CD1c-positive myeloid dendritic cell (primary cell): ENCODE measurements around the gene CAMK2A.

Experiments used
- DNase-seq: peaks from one replicate; pipeline ENCODE4 v3.0.0-alpha.2; 2016; ENCODE audit errors: extremely low spot score

The CAMK2A gene

GRCh38 chr5:150299571-150300327 is 10.2 kb upstream of the CAMK2A start:
- no peak for DNase-seq

DNA sequence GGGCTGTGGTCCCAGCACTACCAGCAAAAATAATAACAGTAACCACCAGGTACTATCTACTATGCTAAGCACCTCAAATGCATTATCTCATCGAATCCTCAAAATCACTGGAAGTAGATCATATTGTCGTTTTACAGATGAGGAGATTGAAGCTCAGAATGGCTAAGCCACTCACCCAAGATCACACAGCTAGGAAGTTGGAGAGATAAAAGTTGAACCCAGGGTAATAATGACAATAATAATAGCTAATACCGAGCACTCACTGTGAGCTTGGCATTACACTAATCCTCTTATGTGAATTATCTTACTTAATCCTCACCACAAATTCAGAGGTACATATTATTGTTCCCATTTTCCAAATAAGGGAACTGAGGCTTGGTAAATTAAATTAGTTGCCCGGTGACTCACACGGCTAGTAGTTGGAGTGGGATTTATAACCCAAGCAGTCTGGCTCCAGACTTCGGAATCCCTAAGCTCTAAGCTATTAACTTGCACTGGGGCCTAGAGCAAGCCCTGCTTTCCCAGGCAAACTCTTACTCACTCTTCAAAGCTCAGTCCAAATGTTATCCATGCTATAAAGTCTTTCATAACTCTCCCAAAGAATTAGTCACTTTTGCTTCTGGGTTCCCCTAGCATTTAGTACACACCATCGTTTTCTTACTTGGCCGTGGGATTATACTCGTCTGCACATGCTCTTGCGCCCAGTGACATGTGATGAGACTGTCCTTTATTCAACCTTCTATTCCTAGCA is 9.3 kb upstream of the CAMK2A start:
- peak; percentile 5 for DNase-seq

DNA sequence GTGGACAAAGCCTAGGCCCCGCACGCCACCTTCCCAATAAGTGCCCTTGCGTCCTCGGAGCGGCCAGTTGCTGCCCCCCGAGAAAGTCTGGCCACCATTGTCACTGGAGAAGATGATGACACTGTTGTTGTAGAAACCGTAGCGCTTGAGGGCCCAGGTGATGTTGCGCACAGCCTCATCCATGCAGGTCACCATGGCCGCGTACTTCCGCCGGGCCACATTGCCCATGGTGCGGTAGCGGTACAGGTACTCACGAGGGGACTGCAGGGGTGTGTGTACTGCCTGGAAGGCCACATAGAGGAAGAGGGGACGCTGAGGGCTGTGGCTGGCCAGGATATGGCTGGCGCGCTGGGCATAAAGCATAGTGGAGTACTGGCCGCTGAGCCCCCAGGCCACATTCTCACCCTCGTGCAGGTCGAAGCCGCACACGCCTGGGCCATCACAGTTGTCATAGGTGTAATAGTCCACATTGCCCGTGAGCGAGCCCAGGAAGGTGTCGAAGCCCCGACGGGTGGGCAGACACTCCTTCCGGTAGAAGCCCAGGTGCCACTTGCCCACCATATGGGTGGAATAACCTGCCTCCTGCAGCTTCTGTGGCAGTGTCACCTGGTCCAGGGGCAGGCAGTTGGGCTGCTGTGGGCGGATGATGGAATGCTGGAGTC is 8.5 kb upstream of the CAMK2A start:
- no peak for DNase-seq

GRCh38 chr5:150297236-150297890 is 7.8 kb upstream of the CAMK2A start:
- no peak for DNase-seq

GRCh38 chr5:150296496-150296895 is 6.9 kb upstream of the CAMK2A start:
- no peak for DNase-seq

- no peak for DNase-seq
Measured at GRCh38 chr5:150295741-150296486, 6.3 kb upstream of the CAMK2A start.

DNA sequence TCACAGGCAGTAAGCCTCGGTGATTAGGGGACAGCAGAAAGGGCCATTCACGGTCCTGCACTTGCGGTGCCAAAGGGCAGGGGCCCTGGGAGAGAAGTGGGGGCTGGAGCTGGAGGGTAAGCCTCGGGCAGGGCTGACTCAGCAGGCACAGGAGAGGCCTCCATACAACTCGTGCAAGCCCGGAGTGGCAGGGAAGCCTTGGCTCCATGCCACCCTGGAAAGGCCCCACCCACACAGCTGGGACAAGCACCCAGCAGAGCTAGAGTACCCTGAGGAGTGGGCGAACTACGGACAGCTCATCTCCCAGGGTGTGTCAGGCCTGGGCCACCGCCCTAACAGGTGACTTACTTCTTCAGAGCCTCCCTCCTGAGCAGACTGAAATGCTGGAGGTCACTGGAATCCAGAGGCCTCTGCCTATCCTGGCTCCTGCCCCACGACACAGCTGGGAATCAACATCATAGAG is 5.6 kb upstream of the CAMK2A start:
- DNase-seq, result peak; percentile 74

DNA sequence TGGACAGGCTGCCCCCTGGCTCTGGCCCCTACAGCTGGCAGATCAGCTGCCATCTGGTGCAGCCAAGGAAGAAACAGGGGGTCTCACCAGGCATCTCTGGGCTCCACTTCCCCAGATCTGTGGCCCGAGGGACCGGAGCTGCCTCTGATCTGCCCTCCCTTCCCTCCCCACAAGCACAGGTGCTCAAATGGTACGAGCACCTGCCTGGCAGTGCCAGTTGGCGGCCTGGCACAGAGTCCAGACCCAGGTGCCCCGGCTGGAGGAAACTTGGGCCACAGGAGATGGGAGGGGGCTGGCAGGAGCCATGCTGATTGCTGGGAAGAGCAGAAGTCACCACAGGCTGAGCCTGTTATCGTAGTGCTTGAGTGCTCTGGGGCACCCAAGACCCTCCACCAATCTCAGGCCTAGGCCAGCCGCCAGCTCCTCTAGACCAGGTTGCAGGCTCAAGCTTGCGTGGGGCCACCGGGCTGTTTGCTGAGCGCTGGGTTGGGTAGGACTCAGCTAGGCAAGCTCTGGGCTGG is 5.0 kb upstream of the CAMK2A start:
- DNase-seq, result no peak

DNA sequence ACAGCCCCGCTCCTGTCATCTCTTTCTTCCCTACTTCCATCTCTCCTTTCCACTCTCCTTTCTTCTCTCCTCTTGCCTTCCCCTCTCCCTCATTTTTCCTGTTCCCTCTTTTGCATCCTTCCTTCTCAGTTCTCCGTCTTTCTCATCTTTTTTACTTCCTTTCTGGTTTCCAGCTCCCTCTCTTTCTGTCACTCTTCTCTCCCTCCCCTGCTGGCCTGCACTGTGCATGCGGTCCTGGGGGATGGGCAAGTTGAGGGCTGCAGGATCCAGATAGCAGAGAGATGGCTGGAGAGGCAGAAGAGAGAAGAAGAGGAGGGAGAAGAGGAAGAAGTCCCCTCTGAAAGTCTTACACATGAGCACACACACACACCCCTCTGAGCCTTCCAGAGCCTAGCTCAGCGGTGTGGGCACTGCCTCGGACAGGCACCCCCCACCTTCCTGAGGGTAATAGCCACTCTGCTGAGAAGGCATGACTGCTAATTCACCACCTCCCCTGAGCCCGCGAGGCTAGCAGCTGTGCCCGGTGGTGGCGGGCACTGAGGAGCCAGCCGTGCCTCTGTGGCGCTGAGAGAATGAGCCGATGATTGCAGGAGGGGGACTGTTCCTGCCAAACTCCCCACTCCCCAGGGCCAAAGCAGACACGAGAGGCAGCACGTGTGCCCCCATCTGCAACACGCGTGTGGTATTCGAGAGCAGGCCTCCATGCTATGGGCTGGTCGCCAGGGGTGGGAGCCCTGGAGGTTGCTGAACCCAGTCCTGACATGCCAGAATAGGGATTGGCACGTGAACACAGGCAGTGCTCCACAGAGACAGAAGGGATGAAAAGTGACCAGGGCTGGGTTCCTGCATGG is 3.7 kb upstream of the CAMK2A start:
- DNase-seq, result no peak

DNA sequence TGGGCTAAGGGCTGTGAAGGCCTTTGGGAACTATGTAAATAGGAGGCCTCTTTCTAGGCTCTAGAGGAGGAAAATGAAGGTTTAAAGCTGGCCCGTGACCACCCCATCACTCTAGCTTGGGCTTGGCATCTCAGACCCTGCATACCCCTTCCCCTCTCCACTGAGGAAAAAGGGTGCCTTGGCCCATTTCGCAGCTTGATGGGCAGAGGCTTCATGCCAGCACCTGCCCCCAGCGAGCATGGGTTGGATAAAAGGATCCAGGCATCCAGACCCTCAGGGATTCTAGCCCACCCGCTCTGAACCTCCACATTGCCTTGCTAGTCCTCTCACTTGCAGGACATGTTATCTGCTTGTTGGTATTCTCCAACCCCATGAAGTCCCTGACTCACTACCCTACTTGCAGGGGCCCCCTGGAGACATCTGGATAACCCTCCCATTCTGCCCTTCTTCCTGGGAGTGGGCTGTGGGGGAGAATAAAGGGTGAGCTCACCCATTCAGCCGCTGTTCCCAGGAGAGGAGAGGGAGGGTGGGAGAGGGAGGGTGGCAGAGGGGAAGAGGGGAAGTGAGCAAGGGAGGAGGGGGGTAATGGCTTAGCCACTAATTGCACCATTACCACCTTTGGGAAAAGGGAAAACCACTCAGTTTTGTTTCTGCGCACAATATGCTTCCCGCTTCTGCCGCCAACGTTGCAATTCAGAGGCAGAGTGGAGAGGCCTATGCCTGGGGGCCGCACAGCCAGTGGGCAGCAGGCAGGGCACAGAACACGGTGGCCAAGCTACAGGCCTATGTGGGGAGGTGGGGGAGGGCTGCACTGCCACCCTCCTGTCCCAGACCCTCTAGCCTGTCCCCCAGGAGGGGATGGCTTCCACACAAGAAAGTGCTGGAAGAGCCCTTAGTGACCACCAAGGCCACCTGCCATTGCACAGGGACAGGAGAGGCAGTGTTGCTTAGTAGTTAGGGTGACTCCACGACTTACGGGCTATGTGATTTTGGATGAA is 2.1 kb upstream of the CAMK2A start:
- no peak for DNase-seq

DNA sequence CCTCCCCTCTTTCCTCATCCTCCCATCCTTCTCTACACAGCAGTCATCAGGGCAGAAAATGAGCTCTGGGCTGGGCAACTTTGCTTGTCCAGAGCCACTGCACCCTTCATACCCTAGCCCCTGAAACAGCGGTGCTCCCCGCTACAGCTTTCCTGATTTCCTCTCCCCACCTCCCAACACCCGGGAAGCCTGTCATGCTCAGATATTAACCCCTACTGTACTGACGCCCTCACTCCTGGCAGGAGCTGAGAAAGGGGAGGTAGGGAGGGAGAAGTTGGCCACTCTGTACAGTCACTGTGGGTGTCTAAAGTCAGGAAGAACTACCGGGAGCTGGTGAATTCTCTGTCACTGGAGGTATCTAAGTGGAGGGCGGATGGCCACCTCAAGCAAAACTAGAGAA is 782 bp downstream of the CAMK2A start:
- no peak for DNase-seq

- no peak for DNase-seq
Measured at GRCh38 chr5:150288361-150288760, 1.2 kb downstream of the CAMK2A start.

DNA sequence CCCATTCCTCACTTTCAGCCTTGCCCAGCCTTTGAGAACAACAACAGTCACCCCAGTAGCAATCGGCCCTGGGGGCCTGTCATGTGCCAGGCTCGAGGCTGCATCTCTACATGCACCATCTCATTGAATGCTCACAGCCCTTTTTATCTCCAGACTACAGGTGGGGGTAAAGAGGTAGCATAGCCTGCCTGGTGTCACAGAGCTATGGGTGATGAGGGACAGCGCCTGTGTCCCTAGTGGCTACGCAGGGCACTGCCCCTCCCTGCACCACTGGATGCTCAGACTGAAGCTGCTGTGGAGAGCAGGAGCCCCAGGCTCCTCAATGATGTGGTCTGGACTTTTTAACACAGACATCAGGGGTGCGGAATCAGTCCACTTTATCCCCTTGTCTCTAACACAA is 2.8 kb downstream of the CAMK2A start:
- no peak for DNase-seq

DNA sequence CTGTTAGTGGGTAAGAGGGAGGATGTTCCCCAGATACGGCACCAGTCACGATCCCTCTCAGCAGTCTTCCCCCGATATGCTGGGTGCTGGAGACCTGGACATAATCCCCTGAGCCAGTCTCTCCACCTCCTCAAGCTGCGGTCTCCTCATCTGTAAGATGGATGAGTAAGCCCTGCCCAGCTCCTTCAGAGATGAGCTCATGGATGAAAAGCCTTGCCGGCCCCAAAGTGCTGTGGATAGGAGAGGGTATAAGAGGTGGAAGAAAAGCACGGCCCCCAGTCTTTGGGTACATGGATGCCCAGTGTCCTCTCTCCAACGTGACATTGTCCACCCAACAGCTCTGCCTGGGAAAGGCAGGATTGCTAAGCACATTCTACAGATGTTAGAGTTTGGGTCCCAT is 4.5 kb downstream of the CAMK2A start:
- DNase-seq, result no peak

GRCh38 chr5:150284311-150284710 is 5.3 kb downstream of the CAMK2A start:
- no peak for DNase-seq

GRCh38 chr5:150283904-150284303 is 5.7 kb downstream of the CAMK2A start:
- DNase-seq, result no peak

- no peak for DNase-seq
Measured at GRCh38 chr5:150281987-150282386, 7.6 kb downstream of the CAMK2A start.

- no peak for DNase-seq
Measured at GRCh38 chr5:150279330-150280020, 10.1 kb downstream of the CAMK2A start.
